Cardiac fibroblast (primary cell): Measurements from ENCODE around the gene OGFOD3.
"Not testable (repeated sequence)": the region's sequence is repeated elsewhere in the genome, so short reads cannot be mapped to it uniquely, and the experiment has no call there.

ENCODE experiments used
- DNase-seq, 2 donors: peaks; one replicate each; pipeline versions ENCODE4 v3.0.0 to v3.0.0-alpha.2; 2010; ENCODE audit warnings: low read depth in 2 of 2
- H3K4me3 ChIP-seq, 2 donors: replicated peaks in 1 of 2; 1 replicate in 1 of 2; 2 replicates in 1 of 2; pipeline ENCODE4 v1.5.1; 2011; ENCODE audit warnings: low read depth in 2 of 2, low read length in 2 of 2, mild to moderate bottlenecking in 2 of 2, moderate library complexity in 1 of 2
- CTCF ChIP-seq: IDR thresholded peaks from one replicate; pipeline ENCODE4 v1.5.1; 2011; ENCODE audit warnings: low read depth, mild to moderate bottlenecking, low read length, inconsistent platforms

OGFOD3 gene

GRCh38 chr17:82375359-82376041, 42.9 kb downstream of the OGFOD3 start:
- no peak overlapping the region for H3K4me3 ChIP-seq
- DNase-seq: no peak
- TF ChIP-seq CTCF: no peak

GRCh38 chr17:82374626-82375331, 43.6 kb downstream of the OGFOD3 start:
- H3K4me3 ChIP-seq: no peak overlapping the region
- no peak for DNase-seq
- no peak for TF ChIP-seq CTCF

- TF ChIP-seq CTCF: no peak
- H3K4me3 ChIP-seq: no peak overlapping the region
- DNase-seq: no peak
Measured at GRCh38 chr17:82373731-82374625, 44.4 kb downstream of the OGFOD3 start.

- not testable (repeated sequence) for DNase-seq, H3K4me3 ChIP-seq
Measured at GRCh38 chr17:82373072-82373452, 45.3 kb downstream of the OGFOD3 start.

- no peak for TF ChIP-seq CTCF
- H3K4me3 ChIP-seq: no peak overlapping the region
- DNase-seq: no peak
Measured at GRCh38 chr17:82372249-82373071, 45.9 kb downstream of the OGFOD3 start.

- TF ChIP-seq CTCF: no peak
- no peak for DNase-seq
- peak within 1 kb of the TSS; percentile 2 to 31 for H3K4me3 ChIP-seq
Measured at GRCh38 chr17:82371333-82372248, 46.8 kb downstream of the OGFOD3 start, which contains the start of gene UTS2R. Gene UTS2R, plus strand, starts transcription at chr17:82371765. Its CDS starts 2,560 bp downstream, at chr17:82374325.
